GM12892 (cell line): ENCODE data around the gene ZNF692.

Source experiments
- POLR2A ChIP-seq: IDR thresholded peaks from 2 replicates; pipeline ENCODE4 v1.6.1; 2011; ENCODE audit warnings: low read depth, low read length, control low read depth
- TAF1 ChIP-seq: IDR thresholded peaks from 2 replicates; pipeline ENCODE4 v1.6.1; 2011; ENCODE audit warnings: low read depth, mild to moderate bottlenecking, control low read depth, low read length, borderline replicate concordance

- TF ChIP-seq POLR2A (no peak), TAF1 (no peak)
Observed at GRCh38 chr1:248873993-248874533, 15.2 kb upstream of the ZNF692 start.
